ENCODE measurements around the gene SUN2.

The SUN2 gene

DNA sequence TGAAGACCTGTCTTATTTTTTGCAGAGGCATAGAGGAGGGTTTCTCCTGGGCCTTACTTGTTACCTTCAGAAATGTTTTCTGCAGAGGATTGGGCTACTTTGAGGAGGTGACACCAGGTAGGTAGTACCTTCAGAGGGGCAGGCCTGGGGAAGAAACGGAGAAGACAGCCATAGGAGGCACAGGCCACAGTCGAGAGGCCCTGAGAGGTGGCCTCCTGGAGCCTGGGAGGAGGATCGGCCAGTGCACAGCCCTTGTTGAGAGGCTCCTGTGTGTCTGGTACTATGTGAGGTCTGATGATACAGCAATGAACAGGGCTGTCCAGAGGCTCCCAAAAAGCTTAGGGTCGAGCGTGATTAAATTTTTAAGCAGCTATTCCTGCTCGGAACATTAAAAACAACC, 38.6 kb downstream of the SUN2 start:
- H3K36me3 ChIP-seq (replicated peaks; ENCODE audit: low read depth, low read length), result peaks cover 54% of the 10 kb centered on the region
- H3K79me2 ChIP-seq (ENCODE audit: low read length), result peaks cover 59% of the 10 kb centered on the region
- H3K4me1 ChIP-seq (ENCODE audit: low read length), result no peaks in the 10 kb centered on the region
- TF ChIP-seq, protein P1, sequence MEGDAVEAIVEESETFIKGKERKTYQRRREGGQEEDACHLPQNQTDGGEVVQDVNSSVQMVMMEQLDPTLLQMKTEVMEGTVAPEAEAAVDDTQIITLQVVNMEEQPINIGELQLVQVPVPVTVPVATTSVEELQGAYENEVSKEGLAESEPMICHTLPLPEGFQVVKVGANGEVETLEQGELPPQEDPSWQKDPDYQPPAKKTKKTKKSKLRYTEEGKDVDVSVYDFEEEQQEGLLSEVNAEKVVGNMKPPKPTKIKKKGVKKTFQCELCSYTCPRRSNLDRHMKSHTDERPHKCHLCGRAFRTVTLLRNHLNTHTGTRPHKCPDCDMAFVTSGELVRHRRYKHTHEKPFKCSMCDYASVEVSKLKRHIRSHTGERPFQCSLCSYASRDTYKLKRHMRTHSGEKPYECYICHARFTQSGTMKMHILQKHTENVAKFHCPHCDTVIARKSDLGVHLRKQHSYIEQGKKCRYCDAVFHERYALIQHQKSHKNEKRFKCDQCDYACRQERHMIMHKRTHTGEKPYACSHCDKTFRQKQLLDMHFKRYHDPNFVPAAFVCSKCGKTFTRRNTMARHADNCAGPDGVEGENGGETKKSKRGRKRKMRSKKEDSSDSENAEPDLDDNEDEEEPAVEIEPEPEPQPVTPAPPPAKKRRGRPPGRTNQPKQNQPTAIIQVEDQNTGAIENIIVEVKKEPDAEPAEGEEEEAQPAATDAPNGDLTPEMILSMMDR (IDR thresholded peaks at IDR 0.05; ENCODE audit: low read depth, low read length), result no peak
- TF ChIP-seq EZH2phosphoT487 (IDR thresholded peaks at IDR 0.05; ENCODE audit: low read depth), result no peak
- H3K4me2 ChIP-seq (ENCODE audit: low read length), result no peak overlapping the region
- H3K27ac ChIP-seq (ENCODE audit: low read length), result no peak overlapping the region
- H3K4me3 ChIP-seq (ENCODE audit: low read length), result no peak overlapping the region
- H4K20me1 ChIP-seq (ENCODE audit: insufficient read depth, low read length), result peaks cover 59% of the 10 kb centered on the region
- H3K9ac ChIP-seq (ENCODE audit: low read length), result no peak overlapping the region
- no peak overlapping the region for H2AFZ ChIP-seq (ENCODE audit: low read depth, low read length)
- no peaks in the 10 kb centered on the region for H3K9me3 ChIP-seq (ENCODE audit: insufficient read depth, low read length)
- H3K27me3 ChIP-seq (ENCODE audit: low read depth, low read length), result no peaks in the 10 kb centered on the region

DNA sequence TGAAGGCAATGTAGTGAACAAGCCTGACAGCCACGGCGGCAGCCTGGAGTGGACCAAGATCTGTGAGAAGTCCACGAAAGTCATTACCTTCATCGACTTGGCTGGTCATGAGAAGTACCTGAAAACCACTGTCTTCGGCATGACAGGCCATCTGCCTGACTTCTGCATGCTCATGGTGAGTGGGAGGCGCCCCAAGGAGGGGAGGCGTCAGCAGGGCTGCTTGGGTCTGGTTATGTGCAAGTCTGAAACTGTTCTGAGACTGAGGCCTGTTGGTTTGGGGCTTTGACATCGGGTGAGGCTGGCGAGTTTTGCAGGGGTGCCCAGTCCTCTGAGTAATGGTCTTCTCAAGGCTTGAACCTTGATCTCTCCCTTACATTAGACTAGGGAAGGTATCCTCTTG, 39.0 kb downstream of the SUN2 start:
- H3K9me3 ChIP-seq (ENCODE audit: insufficient read depth, low read length), result no peaks in the 10 kb centered on the region
- no peak overlapping the region for H3K27ac ChIP-seq (ENCODE audit: low read length)
- H3K4me3 ChIP-seq (ENCODE audit: low read length), result no peak overlapping the region
- no peaks in the 10 kb centered on the region for H3K4me1 ChIP-seq (ENCODE audit: low read length)
- H3K27me3 ChIP-seq (ENCODE audit: low read depth, low read length), result no peaks in the 10 kb centered on the region
- H4K20me1 ChIP-seq (ENCODE audit: insufficient read depth, low read length), result peaks cover 63% of the 10 kb centered on the region
- TF ChIP-seq EZH2phosphoT487 (IDR thresholded peaks at IDR 0.05; ENCODE audit: low read depth), result no peak
- H3K9ac ChIP-seq (ENCODE audit: low read length), result no peak overlapping the region
- no peak overlapping the region for H3K4me2 ChIP-seq (ENCODE audit: low read length)
- peaks cover 55% of the 10 kb centered on the region for H3K36me3 ChIP-seq (replicated peaks; ENCODE audit: low read depth, low read length)
- peaks cover 63% of the 10 kb centered on the region for H3K79me2 ChIP-seq (ENCODE audit: low read length)
- no peak overlapping the region for H2AFZ ChIP-seq (ENCODE audit: low read depth, low read length)

DNA sequence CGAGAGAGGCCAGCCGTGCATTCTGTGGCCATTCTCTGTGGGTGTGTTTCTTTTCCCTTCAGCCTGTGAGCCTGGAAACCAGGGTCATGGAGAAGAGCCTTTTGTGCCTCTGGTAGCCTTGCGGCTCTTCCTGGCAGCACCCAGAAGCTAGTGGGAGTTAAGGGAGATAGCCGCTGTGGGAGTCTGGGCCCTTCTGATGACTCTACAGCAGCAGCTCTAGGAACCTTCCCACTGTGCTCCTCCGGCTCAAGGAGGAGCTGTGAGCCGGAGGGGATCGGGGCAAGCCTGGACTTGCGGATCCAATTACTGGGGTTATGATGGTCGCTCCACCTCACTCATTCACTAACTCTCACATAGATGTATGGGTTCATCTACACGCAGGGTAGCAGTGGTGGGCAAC, 39.5 kb downstream of the SUN2 start:
- no peaks in the 10 kb centered on the region for H3K9me3 ChIP-seq (ENCODE audit: insufficient read depth, low read length)
- TF ChIP-seq, protein P1 (IDR thresholded peaks at IDR 0.05; ENCODE audit: low read depth, low read length), result no peak
- no peak for TF ChIP-seq EZH2phosphoT487 (IDR thresholded peaks at IDR 0.05; ENCODE audit: low read depth)
- peaks cover 69% of the 10 kb centered on the region for H3K79me2 ChIP-seq (ENCODE audit: low read length)
- H3K4me2 ChIP-seq (ENCODE audit: low read length), result no peak overlapping the region
- no peak overlapping the region for H2AFZ ChIP-seq (ENCODE audit: low read depth, low read length)
- no peaks in the 10 kb centered on the region for H3K4me1 ChIP-seq (ENCODE audit: low read length)
- H3K9ac ChIP-seq (ENCODE audit: low read length), result no peak overlapping the region
- no peak overlapping the region for H3K4me3 ChIP-seq (ENCODE audit: low read length)
- peaks cover 51% of the 10 kb centered on the region for H3K36me3 ChIP-seq (replicated peaks; ENCODE audit: low read depth, low read length)
- no peak overlapping the region for H3K27ac ChIP-seq (ENCODE audit: low read length)
- H3K27me3 ChIP-seq (ENCODE audit: low read depth, low read length), result no peaks in the 10 kb centered on the region
- H4K20me1 ChIP-seq (ENCODE audit: insufficient read depth, low read length), result peaks cover 67% of the 10 kb centered on the region

DNA sequence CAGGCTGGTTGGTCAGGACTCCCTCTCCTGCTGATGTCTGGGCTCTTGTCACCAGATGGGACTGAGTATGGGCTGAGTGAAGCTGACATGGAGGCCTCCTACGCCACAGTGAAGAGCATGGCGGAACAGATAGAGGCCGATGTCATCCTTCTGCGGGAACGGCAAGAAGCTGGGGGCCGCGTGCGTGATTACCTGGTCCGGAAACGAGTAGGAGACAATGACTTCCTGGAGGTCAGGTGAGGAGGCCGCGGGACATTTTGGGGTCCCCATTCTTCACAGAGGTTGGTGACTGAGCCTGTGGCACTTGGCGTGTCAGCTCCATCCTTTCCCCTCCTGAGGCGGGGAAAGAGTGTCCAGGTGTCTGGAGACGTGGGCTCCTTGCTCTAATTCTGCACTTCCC, 39.9 kb downstream of the SUN2 start:
- Histone ChIP-seq H3K79me2 (ENCODE audit: low read length) (peaks cover 73% of the 10 kb centered on the region), H3K27me3 (ENCODE audit: low read depth, low read length) (no peaks in the 10 kb centered on the region), H4K20me1 (ENCODE audit: insufficient read depth, low read length) (peaks cover 72% of the 10 kb centered on the region), H3K4me1 (ENCODE audit: low read length) (no peaks in the 10 kb centered on the region), H3K27ac (ENCODE audit: low read length) (no peak overlapping the region), H3K36me3 (replicated peaks; ENCODE audit: low read depth, low read length) (peaks cover 56% of the 10 kb centered on the region), H3K9ac (ENCODE audit: low read length) (no peak overlapping the region), H3K4me3 (ENCODE audit: low read length) (no peak overlapping the region), H3K4me2 (ENCODE audit: low read length) (no peak overlapping the region), H3K9me3 (ENCODE audit: insufficient read depth, low read length) (no peaks in the 10 kb centered on the region), H2AFZ (ENCODE audit: low read depth, low read length) (no peak overlapping the region)
- TF ChIP-seq EZH2phosphoT487 (IDR thresholded peaks at IDR 0.05; ENCODE audit: low read depth), result no peak
- TF ChIP-seq, protein P1 (IDR thresholded peaks at IDR 0.05; ENCODE audit: low read depth, low read length), result no peak
